HG03354 (cell line): Measurements from ENCODE around the gene RNF213.
"Not testable (repeated sequence)": the region's sequence is repeated elsewhere in the genome, so short reads cannot be mapped to it uniquely, and the experiment has no call there.

ENCODE experiments used
- ATAC-seq: cut with Tn5 transposase; IDR thresholded peaks from one replicate; pipeline ENCODE4 v1.9.1; 2021; ENCODE audit warnings: mild to moderate bottlenecking; ENCODE audit not compliant: unreplicated experiment, poor library complexity, severe bottlenecking

The RNF213 gene

GRCh38 chr17:80312621-80313135, 52.0 kb downstream of the RNF213 start:
- ATAC-seq = no peak

- ATAC-seq = no peak
Observed at GRCh38 chr17:80313160-80313829, 52.6 kb downstream of the RNF213 start.

GRCh38 chr17:80313946-80314345, 53.3 kb downstream of the RNF213 start:
- ATAC-seq = not testable (repeated sequence)

GRCh38 chr17:80315517-80316182, 55.0 kb downstream of the RNF213 start:
- ATAC-seq = no peak

- no peak for ATAC-seq
Observed at GRCh38 chr17:80316431-80316830, 55.8 kb downstream of the RNF213 start.

DNA sequence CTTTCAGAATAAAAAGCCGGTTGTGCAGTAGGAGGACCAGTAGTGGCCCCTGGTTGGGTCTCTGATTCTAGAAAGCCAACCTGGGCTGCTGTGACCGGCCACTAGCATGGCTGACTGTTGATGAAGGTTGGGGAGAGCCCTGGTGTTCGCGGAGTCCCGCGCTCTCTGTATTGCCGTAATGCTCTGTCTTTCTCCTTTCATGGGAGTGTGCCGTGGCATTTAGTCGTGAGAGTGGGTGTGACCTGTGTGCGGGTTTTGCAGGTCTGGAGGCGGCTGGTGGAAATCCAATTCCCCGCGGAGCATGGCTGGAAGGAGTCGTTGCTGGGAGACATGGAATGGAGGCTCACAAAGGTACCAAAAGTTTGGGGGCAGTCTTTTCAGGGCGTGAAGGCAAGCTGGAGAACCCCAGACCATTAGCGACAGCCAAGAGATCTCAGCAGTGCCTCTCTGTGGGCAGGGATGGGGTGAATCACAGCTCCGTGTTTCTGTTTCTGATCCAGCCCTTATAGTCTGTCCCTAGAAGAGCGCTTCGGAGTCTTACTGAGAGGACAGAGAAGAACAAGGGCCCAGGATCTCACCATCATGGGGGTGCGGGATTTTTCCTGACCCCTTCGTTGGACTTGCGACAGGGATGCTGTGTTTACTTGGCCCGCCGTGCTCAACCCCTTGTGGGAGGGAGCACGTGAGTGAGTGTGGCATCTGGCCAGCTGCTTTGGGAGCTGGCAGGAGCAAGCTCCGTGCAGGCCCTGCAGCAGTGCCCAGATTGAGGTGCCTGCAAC, 56.5 kb downstream of the RNF213 start:
- no peak for ATAC-seq

DNA sequence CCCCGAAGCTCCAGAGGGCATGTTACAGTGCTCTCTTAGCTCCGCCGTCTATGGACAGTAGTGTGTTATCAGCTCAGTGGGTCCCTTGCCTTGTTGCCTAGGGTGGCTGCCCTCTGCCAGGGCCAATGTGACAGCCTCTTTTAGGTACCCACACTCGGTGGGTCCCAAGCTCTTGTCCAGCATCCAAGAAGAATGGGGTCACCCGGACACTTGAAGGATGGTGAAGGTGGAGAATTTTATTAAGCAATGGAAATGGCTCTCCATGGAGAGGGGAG, 57.0 kb downstream of the RNF213 start:
- no peak for ATAC-seq

DNA sequence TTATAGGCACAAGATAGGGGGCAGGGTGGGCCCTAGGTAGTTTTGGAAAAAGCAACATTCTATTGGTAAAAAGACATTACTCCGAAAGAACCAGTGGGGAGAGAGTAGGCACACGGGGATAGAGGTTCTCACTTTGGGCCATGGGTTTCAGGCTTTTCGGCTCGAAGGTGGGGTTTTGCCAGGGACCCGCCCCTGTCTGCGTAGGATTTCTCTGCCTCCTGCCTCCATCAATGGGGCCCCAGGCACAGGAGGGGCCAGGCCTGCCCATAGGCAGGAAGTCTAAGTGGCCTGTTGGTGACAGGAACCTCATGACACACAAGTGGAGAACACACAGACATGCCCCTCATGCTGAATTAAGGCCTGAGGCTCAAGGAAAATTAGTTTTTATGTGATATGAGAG, 57.5 kb downstream of the RNF213 start:
- ATAC-seq = no peak

GRCh38 chr17:80319262-80319998, 58.8 kb downstream of the RNF213 start:
- ATAC-seq = no peak

GRCh38 chr17:80319999-80320344, 59.3 kb downstream of the RNF213 start:
- ATAC-seq = no peak

- ATAC-seq = no peak
Observed at GRCh38 chr17:80320496-80320895, 59.8 kb downstream of the RNF213 start.

- ATAC-seq = no peak
Observed at GRCh38 chr17:80322864-80323263, 62.2 kb downstream of the RNF213 start.

DNA sequence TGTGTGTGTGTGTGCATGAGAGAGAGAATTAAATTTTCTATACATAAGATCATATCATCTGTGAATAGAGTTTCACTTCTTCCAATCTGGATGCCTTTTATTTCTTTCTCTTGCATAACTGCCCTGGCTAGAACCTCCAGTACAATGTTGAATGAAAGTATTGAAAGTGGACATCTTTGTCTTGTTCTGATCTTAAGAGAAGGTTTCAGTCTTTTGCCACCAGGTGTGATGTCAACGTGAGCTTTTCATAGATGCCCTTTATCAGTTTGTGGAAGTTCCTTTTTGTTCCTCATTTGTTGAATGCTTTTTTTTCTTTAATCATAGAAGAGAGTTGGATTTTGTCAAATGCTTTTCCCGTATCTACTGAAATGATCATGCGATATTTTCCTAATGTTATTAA, 63.3 kb downstream of the RNF213 start:
- ATAC-seq = no peak

DNA sequence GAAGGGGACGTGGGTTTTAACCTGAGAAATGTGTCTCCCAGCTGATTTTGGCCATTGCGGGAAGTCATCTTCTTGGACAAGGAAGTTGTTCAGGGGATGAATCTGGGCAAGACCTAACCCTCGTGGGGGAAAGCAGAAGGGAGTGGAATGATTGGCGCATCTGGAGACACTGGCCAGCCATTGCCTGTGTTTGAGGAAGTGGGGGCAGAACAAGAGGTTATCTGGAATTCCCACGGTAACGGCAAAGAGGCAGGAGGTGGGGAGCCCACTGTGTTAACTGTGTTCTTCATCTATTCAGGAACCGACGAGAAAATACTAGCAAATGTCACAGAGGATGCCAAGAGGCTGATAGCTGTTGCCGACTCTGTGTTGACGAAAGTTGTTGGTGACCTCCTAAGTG, 66.9 kb downstream of the RNF213 start:
- no peak for ATAC-seq

- ATAC-seq = no peak
Observed at GRCh38 chr17:80328634-80329380, 68.2 kb downstream of the RNF213 start.

- not testable (repeated sequence) for ATAC-seq
Observed at GRCh38 chr17:80329421-80329820, 68.8 kb downstream of the RNF213 start.

DNA sequence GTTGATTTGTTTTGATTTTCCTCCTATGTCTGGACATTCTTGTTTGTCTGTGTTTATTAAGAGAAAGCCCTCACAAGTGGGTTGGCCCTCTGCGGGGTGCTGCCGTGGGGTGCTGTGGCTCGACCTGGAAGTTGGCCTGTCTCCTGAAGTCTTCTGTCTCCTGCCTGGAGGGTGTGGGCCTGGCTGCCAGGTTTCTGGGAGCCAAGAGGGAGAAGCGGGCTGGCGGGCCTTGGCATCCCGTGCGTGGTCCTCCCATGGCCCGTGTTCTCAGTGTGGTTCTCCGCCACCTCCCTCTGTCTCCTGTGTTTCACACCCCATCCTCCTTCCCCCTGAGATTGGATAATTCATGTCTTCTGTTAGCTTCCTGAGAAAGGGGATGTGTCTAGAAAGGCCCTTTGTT, 69.6 kb downstream of the RNF213 start:
- ATAC-seq = no peak

DNA sequence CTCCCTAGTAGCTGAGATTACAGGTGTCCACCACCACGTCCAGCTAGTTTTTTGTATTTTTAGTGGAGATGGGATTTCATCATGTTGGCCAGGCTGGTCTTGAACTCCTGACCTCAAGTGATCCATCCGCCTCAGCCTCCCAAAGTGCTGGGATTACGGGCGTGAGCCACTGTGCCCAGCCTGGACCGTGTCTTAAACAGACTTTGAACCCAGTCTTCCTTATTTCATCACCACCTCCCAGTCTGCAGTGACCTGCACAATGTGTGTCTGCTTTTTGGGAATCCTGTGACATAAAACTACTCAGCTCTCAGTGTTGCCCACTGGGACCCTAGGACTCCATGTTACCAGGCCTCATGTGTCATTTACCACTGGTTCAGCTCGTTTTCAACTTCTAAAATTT, 70.3 kb downstream of the RNF213 start:
- ATAC-seq = not testable (repeated sequence)

GRCh38 chr17:80331820-80332219, 71.2 kb downstream of the RNF213 start:
- no peak for ATAC-seq
